H1 (cell line): ENCODE data around the gene HMGN1. TPM values are rescaled to one million over a fixed set of nuclear protein-coding genes. Genes with fewer than 3 reads are reported as not detected.

ENCODE experiments used
- CTCF ChIA-PET: fragments of 300-600 bp; sonication (Branson Sonifier 250); formaldehyde crosslinking; loops from one replicate; lab custom pipeline; 2021; ENCODE audit not compliant: partially characterized antibody; lab: Charles Lee
- POLR2A ChIA-PET: fragments of 300-600 bp; sonication (Branson Sonifier 250); formaldehyde crosslinking; loops from one replicate; lab custom pipeline; 2021; ENCODE audit warnings: inconsistent platforms; ENCODE audit not compliant: partially characterized antibody; lab: Charles Lee
- DNase-seq, 2 experiments: peaks; one replicate each; pipeline versions ENCODE4 v3.0.0 to v3.0.0-alpha.2; 2010 to 2022; ENCODE audit warnings: low spot score in 2 of 2, low read depth in 1 of 2, mixed read lengths in 1 of 2
- FAIRE-seq: peaks from 2 replicates; lab custom pipeline; 2011; peaks lifted over from hg19 to GRCh38; lab: Jason Lieb, UNC
- H2AFZ ChIP-seq: 2 replicates; pipeline ENCODE4 v1.8.1; 2012; ENCODE audit warnings: low read length, inconsistent platforms
- H2AK5ac ChIP-seq: 2 replicates; pipeline ENCODE4 v1.6.1; 2013; ENCODE audit warnings: low read depth, low read length
- H2BK120ac ChIP-seq: replicated peaks from 2 replicates; pipeline ENCODE3; 2013; ENCODE audit warnings: low read depth, low read length, inconsistent platforms
- H2BK12ac ChIP-seq: 2 replicates; pipeline ENCODE4 v1.6.1; 2013; ENCODE audit warnings: low read depth, low read length
- H2BK15ac ChIP-seq: 2 replicates; pipeline ENCODE4 v1.6.1; 2013; ENCODE audit warnings: low read length
- H2BK20ac ChIP-seq: 2 replicates; pipeline ENCODE4 v1.6.1; 2013; ENCODE audit warnings: low read length
- H2BK5ac ChIP-seq: 2 replicates; pipeline ENCODE4 v1.6.1; 2013; ENCODE audit warnings: low read depth, low read length
- H3K14ac ChIP-seq: 2 replicates; pipeline ENCODE4 v1.6.1; 2013; ENCODE audit warnings: inconsistent platforms; ENCODE audit not compliant: insufficient read length
- H3K18ac ChIP-seq: 2 replicates; pipeline ENCODE4 v1.6.1; 2013; ENCODE audit warnings: low read length; ENCODE audit errors: extremely low read depth
- H3K23ac ChIP-seq: 2 replicates; pipeline ENCODE4 v1.6.1; 2013; ENCODE audit warnings: inconsistent platforms; ENCODE audit not compliant: insufficient read length
- H3K23me2 ChIP-seq: 2 replicates; pipeline ENCODE4 v1.6.1; 2013; ENCODE audit warnings: low read depth, low read length
- H3K27ac ChIP-seq: 2 replicates; pipeline ENCODE4 v1.6.1; 2011; ENCODE audit warnings: low read depth, low read length, inconsistent platforms
- H3K27me3 ChIP-seq, 4 experiments: replicated peaks in 1 of 4; 1 replicate in 1 of 4; 2 replicates in 3 of 4; pipeline versions ENCODE4 v1.6.1 to v1.8.1; 2011 to 2013; ENCODE audit warnings: low read length in 3 of 4, mild to moderate bottlenecking in 3 of 4, inconsistent platforms in 2 of 4, mixed read lengths in 2 of 4, moderate library complexity in 1 of 4; ENCODE audit not compliant: control insufficient read depth in 3 of 4, insufficient read depth in 3 of 4; ENCODE audit errors: extremely low read depth in 1 of 4
- H3K36me3 ChIP-seq, 4 experiments: 2 replicates each; pipeline versions ENCODE4 v1.6.1 to v1.8.1; 2011 to 2013; ENCODE audit warnings: mild to moderate bottlenecking in 4 of 4, low read length in 3 of 4, moderate library complexity in 2 of 4, control low read depth in 1 of 4, inconsistent platforms in 1 of 4; ENCODE audit not compliant: insufficient read depth in 4 of 4, control insufficient read depth in 2 of 4
- H3K4ac ChIP-seq: replicated peaks from 2 replicates; pipeline ENCODE3; 2013; ENCODE audit warnings: low read length, low read depth, mixed read lengths, inconsistent platforms; ENCODE audit not compliant: insufficient read length
- H3K4me1 ChIP-seq, 4 experiments: replicated peaks in 1 of 4; 1 replicate in 1 of 4; 2 replicates in 3 of 4; pipeline versions ENCODE4 v1.6.1 to v1.8.1; 2011 to 2013; ENCODE audit warnings: low read length in 3 of 4, inconsistent platforms in 2 of 4, mixed read lengths in 1 of 4; ENCODE audit not compliant: insufficient read depth in 4 of 4, control insufficient read depth in 3 of 4
- H3K4me2 ChIP-seq, 2 experiments: 2 replicates each; pipeline versions ENCODE4 v1.6.1 to v1.8.1; 2011 to 2013; ENCODE audit warnings: low read depth in 2 of 2, low read length in 2 of 2, control low read depth in 1 of 2, inconsistent platforms in 1 of 2, mild to moderate bottlenecking in 1 of 2; ENCODE audit not compliant: insufficient read depth in 1 of 2
- H3K4me3 ChIP-seq, 4 experiments: fragments of 200-600, 300-600 bp in 1 of 4; sonication (generic), shearing (Covaris generic), sonication (Bioruptor Twin) in 1 of 4; 2 replicates each; pipeline versions ENCODE4 v1.5.1 to v1.8.1; 2011 to 2016; ENCODE audit warnings: low read length in 4 of 4, low read depth in 3 of 4, control low read depth in 2 of 4, inconsistent platforms in 2 of 4, mild to moderate bottlenecking in 2 of 4, mixed read lengths in 1 of 4, moderate library complexity in 1 of 4; ENCODE audit not compliant: insufficient read depth in 2 of 4; ENCODE audit errors: extremely low read depth in 1 of 4
- H3K56ac ChIP-seq: replicated peaks from 2 replicates; pipeline ENCODE3; 2013; ENCODE audit warnings: low read depth, mild to moderate bottlenecking, mixed read lengths, low read length, inconsistent platforms; ENCODE audit not compliant: insufficient read length
- H3K79me1 ChIP-seq: 2 replicates; pipeline ENCODE4 v1.6.1; 2013; ENCODE audit warnings: low read depth, low read length, control low read depth
- H3K79me2 ChIP-seq, 2 experiments: 2 replicates each; pipeline versions ENCODE4 v1.6.1 to v1.8.1; 2012 to 2013; ENCODE audit warnings: low read length in 2 of 2, mild to moderate bottlenecking in 2 of 2, inconsistent platforms in 1 of 2; ENCODE audit not compliant: insufficient read depth in 2 of 2, control insufficient read depth in 1 of 2
- H3K9ac ChIP-seq, 4 experiments: replicated peaks in 1 of 4; 1 replicate in 1 of 4; 2 replicates in 3 of 4; pipeline versions ENCODE4 v1.6.1 to v1.8.1; 2011 to 2013; ENCODE audit warnings: low read depth in 3 of 4, low read length in 3 of 4, control low read depth in 2 of 4, mild to moderate bottlenecking in 2 of 4, moderate library complexity in 2 of 4, inconsistent platforms in 1 of 4; ENCODE audit errors: extremely low read depth in 1 of 4
- H3K9me3 ChIP-seq, 2 experiments: 2 replicates each; pipeline versions ENCODE4 v1.6.1 to v1.8.1; 2012 to 2013; ENCODE audit warnings: mild to moderate bottlenecking in 2 of 2, moderate library complexity in 2 of 2, control low read depth in 1 of 2, inconsistent platforms in 1 of 2, low read depth in 1 of 2, low read length in 1 of 2, mixed read lengths in 1 of 2; ENCODE audit not compliant: insufficient read depth in 2 of 2
- H4K20me1 ChIP-seq, 2 experiments: replicated peaks in 1 of 2; 2 replicates each; pipeline versions ENCODE3 to v1.8.1; 2011 to 2013; ENCODE audit warnings: inconsistent platforms in 2 of 2, low read length in 2 of 2, mild to moderate bottlenecking in 1 of 2; ENCODE audit not compliant: insufficient read depth in 2 of 2, control insufficient read depth in 1 of 2
- H4K5ac ChIP-seq: 2 replicates; pipeline ENCODE4 v1.6.1; 2013; ENCODE audit warnings: low read length, low read depth, mixed read lengths, inconsistent platforms; ENCODE audit not compliant: insufficient read length
- H4K8ac ChIP-seq: 2 replicates; pipeline ENCODE4 v1.8.0; 2013; ENCODE audit warnings: mild to moderate bottlenecking, moderate library complexity, low read length, inconsistent platforms; ENCODE audit not compliant: insufficient read depth; ENCODE audit errors: extremely low read depth
- H4K91ac ChIP-seq: replicated peaks from 2 replicates; pipeline ENCODE3; 2013; ENCODE audit warnings: low read length, mixed read lengths, inconsistent platforms; ENCODE audit not compliant: insufficient read length
- CHD2 ChIP-seq: IDR thresholded peaks from 2 replicates; pipeline ENCODE4 v1.6.1; 2012; ENCODE audit warnings: low read length, improper control_type of control experiment
- CTBP2 ChIP-seq: IDR thresholded peaks from 2 replicates; pipeline ENCODE4 v1.7.0; 2011; ENCODE audit warnings: borderline replicate concordance, mild to moderate bottlenecking, moderate library complexity, mixed read lengths, low read length; ENCODE audit not compliant: insufficient read depth, insufficient read length
- EZH2 ChIP-seq: fragments of 200-600 bp; sonication (generic); IDR thresholded peaks from 2 replicates; pipeline ENCODE4 v1.7.1; 2012; ENCODE audit warnings: low read depth, mild to moderate bottlenecking, moderate library complexity, low read length, inconsistent platforms; ENCODE audit not compliant: severe bottlenecking
- JUND ChIP-seq: IDR thresholded peaks from 2 replicates; pipeline ENCODE4 v1.6.1; 2011; ENCODE audit warnings: mild to moderate bottlenecking, improper control_type of control experiment, low read length
- KDM1A ChIP-seq: fragments of 200-600, 300-600 bp; sonication (generic); IDR thresholded peaks from 2 replicates; pipeline ENCODE4 v1.7.1; 2016; ENCODE audit warnings: mild to moderate bottlenecking, low read length, borderline replicate concordance
- KDM4A ChIP-seq: IDR thresholded peaks from one replicate; pipeline ENCODE4 v1.7.1; 2012; ENCODE audit warnings: low read depth, mild to moderate bottlenecking, moderate library complexity, low read length, inconsistent platforms; ENCODE audit not compliant: severe bottlenecking
- NRF1 ChIP-seq: IDR thresholded peaks from 2 replicates; pipeline ENCODE4 v1.6.1; 2011; ENCODE audit warnings: mild to moderate bottlenecking, low read depth, low read length, improper control_type of control experiment
- RAD21 ChIP-seq, 2 experiments: IDR thresholded peaks in 1 of 2; conservative IDR thresholded peaks in 1 of 2; 2 replicates each; pipeline ENCODE4 v1.6.1; 2011; ENCODE audit warnings: low read depth in 2 of 2, low read length in 2 of 2, improper control_type of control experiment in 1 of 2, inconsistent platforms in 1 of 2, mild to moderate bottlenecking in 1 of 2, moderate library complexity in 1 of 2
- SAP30 ChIP-seq: fragments of 300-600 bp; sonication (generic); IDR thresholded peaks from 2 replicates; pipeline ENCODE4 v1.7.1; 2012; ENCODE audit warnings: low read length, moderate library complexity, mild to moderate bottlenecking, inconsistent platforms; ENCODE audit not compliant: insufficient read depth, insufficient replicate concordance
- TAF1 ChIP-seq: IDR thresholded peaks from 2 replicates; pipeline ENCODE4 v1.6.1; 2011; ENCODE audit warnings: mild to moderate bottlenecking, low read depth, low read length
- TEAD4 ChIP-seq: IDR thresholded peaks from 2 replicates; pipeline ENCODE4 v1.6.1; 2012; ENCODE audit warnings: low read depth, low read length, inconsistent platforms, mixed read lengths
- WGBS, 2 experiments: shearing (Covaris generic) in 1 of 2; methylation state at CpG; one replicate each; pipeline versions ENCODE4 v1.1.6 to v1.1.7; 2013 to 2015; ENCODE audit warnings: low lambda C conversion rate in 2 of 2, mixed read lengths in 2 of 2, inconsistent platforms in 1 of 2, low coverage in 1 of 2, missing lambda C conversion rate in 1 of 2; ENCODE audit not compliant: insufficient replicate concordance in 2 of 2, insufficient coverage in 1 of 2, insufficient read length in 1 of 2; ENCODE audit errors: extremely low coverage in 1 of 2, missing lambda C conversion rate in 1 of 2; 5-methylcytosine and 5-hydroxymethylcytosine counted together
- polyA plus RNA-seq, 7 experiments: library from polyadenylated mRNA; depleted of rRNA in 3 of 7; stranded (reverse) in 5 of 7; unstranded in 2 of 7; fragments of >200 nt in 5 of 7; fragments of 200-250 nt in 2 of 7; gene quantifications; 1 replicate in 5 of 7; 2 replicates in 1 of 7; 4 replicates in 1 of 7; pipeline versions ENCODE4 v1.2.1 to v1.2.3, GENCODE V29; 2011 to 2013; ENCODE audit warnings: missing spikeins in 2 of 7, mixed read lengths in 2 of 7
- total RNA-seq: library from RNA; stranded (reverse); fragmentation: NEBNext Ultra II Directional; extraction: Animal tissue kit (Norgen Biotek cat#: 25700); gene quantifications from 2 replicates; pipeline ENCODE4 v1.2.1, GENCODE V29; 2021

Gene HMGN1
- total and polyA plus RNA-seq, 2 of the 8 experiments (the other 6 are each of a cell fraction or from before 2014, with no cell fraction given) = 279 to 505 TPM

DNA sequence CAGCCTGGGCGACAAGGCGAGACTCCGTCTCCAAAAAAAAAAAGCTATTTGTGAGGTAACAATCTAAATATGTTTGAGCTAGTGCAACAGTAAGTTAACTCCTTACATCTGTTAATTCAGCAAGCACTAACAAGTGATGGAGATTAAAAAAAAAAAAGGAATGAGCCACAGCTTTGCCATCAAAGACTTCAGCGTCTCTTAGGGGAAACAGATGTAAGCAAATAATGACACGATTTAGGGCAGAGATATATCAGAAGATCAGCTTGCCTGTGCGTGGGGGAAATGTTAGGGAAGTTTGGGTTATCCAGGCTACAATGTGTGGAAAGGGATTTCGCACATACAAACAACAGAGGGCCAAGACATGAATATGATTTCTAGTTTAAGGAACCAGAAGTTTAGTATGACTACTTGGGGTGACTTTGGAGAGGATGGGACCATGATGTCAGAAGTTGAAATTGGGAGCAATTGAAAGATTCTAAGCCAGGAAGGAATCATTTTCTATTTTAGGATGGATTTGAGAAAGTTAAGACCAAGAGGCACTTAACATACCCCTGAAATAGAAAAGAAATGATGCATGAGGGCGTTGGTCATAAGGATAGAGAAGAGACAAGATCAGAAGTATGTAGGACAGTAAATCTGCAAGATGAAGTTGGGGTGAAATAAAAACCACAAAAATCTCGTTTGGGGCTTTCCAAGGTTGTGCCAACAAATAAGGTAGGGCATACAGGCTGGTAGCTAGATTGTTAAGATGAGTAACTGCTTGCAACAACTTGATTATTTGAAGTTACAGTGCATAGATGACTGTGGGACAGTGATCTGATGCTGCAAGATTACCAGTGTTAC is 33.1 kb downstream of the HMGN1 start:
- no peak overlapping the region for H2BK12ac ChIP-seq
- H3K9ac ChIP-seq = no peak overlapping the region
- no peak overlapping the region for H3K56ac ChIP-seq
- FAIRE-seq (no peak), DNase-seq (no peak)
- H3K79me2 ChIP-seq = peaks cover under 1 to 15% of the 10 kb centered on the region in 2 experiments; a peak in 3 of 4 replicates
- no peak overlapping the region for H3K4me3 ChIP-seq
- no peak overlapping the region for H4K91ac ChIP-seq
- CTCF ChIA-PET = interaction anchor here (1.0 kb wide), 1 partner anchor 14 kb away, joined by 3 read pairs; no protein-coding TSS in a partner anchor
- no peak overlapping the region for H3K18ac ChIP-seq
- H3K79me1 ChIP-seq = no peaks in the 10 kb centered on the region
- no peak overlapping the region; a peak in 1 of 4 replicates for H3K4me2 ChIP-seq
- H3K23ac ChIP-seq = no peak overlapping the region
- H2AK5ac ChIP-seq = no peak overlapping the region
- no peak overlapping the region for H3K27ac ChIP-seq
- H2BK20ac ChIP-seq = no peak overlapping the region
- H3K4ac ChIP-seq = no peak overlapping the region
- no peak overlapping the region for H2BK15ac ChIP-seq
- no peaks in the 10 kb centered on the region for H3K9me3 ChIP-seq
- H3K23me2 ChIP-seq = peaks cover 6% of the 10 kb centered on the region
- no peak overlapping the region for H2BK120ac ChIP-seq
- peaks cover 4 to 5% (median 4%) of the 10 kb centered on the region in 4 experiments; a peak in 5 of 7 replicates for H3K4me1 ChIP-seq
- no peak overlapping the region for H3K14ac ChIP-seq
- H2AFZ ChIP-seq = no peak overlapping the region
- H4K5ac ChIP-seq = no peak overlapping the region
- H3K27me3 ChIP-seq = no peaks in the 10 kb centered on the region
- POLR2A ChIA-PET = interaction anchor here (0.8 to 8.1 kb wide), 10 partner anchors 7 to 127 kb away, joined by 3 to 89 read pairs (median 15); partner anchors contain the start of gene HMGN1
- H4K20me1 ChIP-seq = peaks cover 0 to 2% of the 10 kb centered on the region in 2 experiments
- no peak overlapping the region for H2BK5ac ChIP-seq
- WGBS, 2 experiments = 93% methylated on average over 9 of the region's 9 CpGs; no CpG with 5 or more reads in 1 of the 2 experiments
- no peak overlapping the region for H4K8ac ChIP-seq
- peaks cover 0 to 9% (median 3%) of the 10 kb centered on the region in 4 experiments; a peak in 1 of 8 replicates for H3K36me3 ChIP-seq
- TF ChIP-seq TEAD4 (no peak), CHD2 (no peak), KDM4A (no peak), CTBP2 (no peak), TAF1 (no peak), NRF1 (no peak), SAP30 (no peak), EZH2 (no peak), JUND (no peak), KDM1A (no peak), RAD21 (IDR thresholded peaks at IDR 0.05 in 1 of 2, conservative IDR thresholded peaks at IDR 0.05 in 1 of 2; ENCODE audit: low read depth in 2 of 2, low read length in 2 of 2) (no peak)
